A549 treated with GW870086 at 1 μM for 4 hours (cell line): ENCODE results near the gene NUP214. TPM values are rescaled to one million over a fixed set of nuclear protein-coding genes. Genes with fewer than 3 reads are reported as not detected.

ENCODE experiments used
- total RNA-seq: library from RNA; stranded (reverse); fragments of 200-300 nt; extraction: Qiagen RNA extraction; gene quantifications from 5 replicates; pipeline ENCODE4 v1.2.3, GENCODE V29; 2022; ENCODE audit warnings: low read depth

Gene NUP214
- 22.0 to 27.1 TPM (median 23.1 TPM) in 5 replicates for total RNA-seq

GRCh38 chr9:131125288-131126058, at the start of gene NUP214:
Gene NUP214 (plus strand): TSS chr9:131125586. CDS start chr9:131125705, 119 bp downstream.

GRCh38 chr9:131096269-131097125, 28.9 kb upstream of the NUP214 start, which contains the start of gene AIF1L:
Gene AIF1L (plus strand): TSS chr9:131096531. CDS start chr9:131096630, 99 bp downstream.

GRCh38 chr9:131276094-131276888, 150.9 kb downstream of the NUP214 start, which contains the start of gene FAM78A:
Gene FAM78A (minus strand): TSS chr9:131276510. CDS start chr9:131276179, 331 bp downstream.

Other genes starting within 250 kb of the NUP214 start
- gene QRFP, start 228.8 kb upstream of the NUP214 start, total RNA-seq: not detected in 5 replicates
- 11.5 to 18.2 TPM (median 15.7 TPM) in 5 replicates for gene FIBCD1, start 186.3 kb upstream of the NUP214 start, total RNA-seq
- gene LAMC3, start 116.4 kb upstream of the NUP214 start, total RNA-seq: 1.5 to 3.2 TPM (median 2.1 TPM) in 5 replicates
- gene AIF1L, start 29.1 kb upstream of the NUP214 start, total RNA-seq: 1.6 to 2.4 TPM (median 1.7 TPM) in 5 replicates
- 0.19 to 0.35 TPM (median 0.26 TPM) in 5 replicates for gene FAM78A, start 150.9 kb downstream of the NUP214 start, total RNA-seq
- 0.09 TPM in 1 of 5 replicates, not detected in the others for gene PLPP7, start 164.1 kb downstream of the NUP214 start, total RNA-seq